Fibroblast of mammary gland (primary cell): Measurements from ENCODE around the gene PPFIBP1.

Experiments
- DNase-seq: peaks from one replicate; pipeline ENCODE4 v3.0.0-alpha.2; 2010; ENCODE audit warnings: low read depth
- H3K4me3 ChIP-seq: 2 replicates; pipeline ENCODE4 v1.5.1; 2011; ENCODE audit warnings: low read depth, mild to moderate bottlenecking, low read length, moderate library complexity; ENCODE audit not compliant: control insufficient read depth
- CTCF ChIP-seq: conservative IDR thresholded peaks from 2 replicates; pipeline ENCODE4 v1.5.1; 2011; ENCODE audit warnings: low read depth, low read length, inconsistent platforms; ENCODE audit not compliant: control insufficient read depth, insufficient read depth

The PPFIBP1 gene

GRCh38 chr12:27517546-27517945, 6.5 kb upstream of the PPFIBP1 start:
- TF ChIP-seq CTCF = no peak

DNA sequence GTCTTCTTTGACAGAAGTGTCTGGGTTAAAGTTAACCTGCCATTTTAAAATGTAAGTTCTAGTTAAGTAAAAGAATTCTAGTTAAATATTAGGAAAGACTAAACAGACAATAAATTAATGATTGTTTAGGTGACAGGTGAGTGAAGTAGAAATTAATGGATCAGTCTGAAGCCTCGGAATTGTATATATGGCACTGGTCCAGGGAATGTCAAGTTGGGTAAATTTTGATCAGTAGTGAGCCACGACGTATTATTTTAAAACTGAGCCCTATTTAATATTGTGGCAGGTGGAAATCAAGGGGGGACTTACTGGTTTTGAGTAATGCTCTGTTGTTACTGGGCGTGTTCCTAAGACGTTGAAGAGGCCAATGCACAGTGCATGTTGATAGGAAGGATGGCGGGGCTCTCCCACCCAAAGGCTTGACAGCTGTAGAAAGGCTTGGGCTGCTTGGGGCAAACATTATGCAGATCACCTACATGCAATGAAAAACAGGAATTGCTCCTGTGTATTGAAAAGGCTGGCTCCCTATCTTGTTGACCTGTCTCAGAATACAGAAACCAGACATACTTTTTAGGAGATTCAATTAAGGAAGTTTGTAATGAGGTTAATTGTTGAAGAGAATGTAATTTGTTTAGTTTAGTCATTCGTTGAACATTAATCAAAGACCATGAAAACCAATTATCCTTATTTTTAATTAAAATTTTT, 5.9 kb upstream of the PPFIBP1 start:
- DNase-seq = no peak
- no peak for TF ChIP-seq CTCF
- no peak overlapping the region for H3K4me3 ChIP-seq

More at GRCh38 chr12:27517546-27517945, 6.5 kb upstream of the PPFIBP1 start:
- no peak overlapping the region for H3K4me3 ChIP-seq
- DNase-seq = no peak

- TF ChIP-seq CTCF = no peak
- DNase-seq = peak; percentile 62
- no peak overlapping the region for H3K4me3 ChIP-seq
These were observed 2.9 kb upstream of the PPFIBP1 start for GRCh38 chr12:27521066-27521465.

- no peak overlapping the region for H3K4me3 ChIP-seq
- no peak for DNase-seq
- no peak for TF ChIP-seq CTCF
These were observed 2.0 kb upstream of the PPFIBP1 start for GRCh38 chr12:27521981-27522380.

DNA sequence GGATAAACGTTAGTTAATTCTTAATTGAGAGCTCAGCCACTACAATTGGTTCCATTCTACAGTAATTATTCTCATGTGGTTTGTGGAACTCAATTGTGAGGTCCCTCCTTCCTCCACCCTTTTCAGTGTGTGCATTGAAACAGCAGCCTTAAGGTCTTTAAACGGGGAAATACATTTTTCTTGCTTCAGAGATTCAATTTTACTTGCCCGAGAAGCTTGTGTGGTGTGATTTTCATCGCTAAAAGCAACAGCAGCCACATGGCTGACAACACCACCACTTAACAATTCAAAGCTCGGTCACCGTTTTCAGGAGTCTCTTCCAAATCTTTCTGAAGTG, 733 bp upstream of the PPFIBP1 start:
- peak overlapping the region; percentile 75 for H3K4me3 ChIP-seq

GRCh38 chr12:27524494-27524835, 459 bp downstream of the PPFIBP1 start:
- no peak for DNase-seq
- TF ChIP-seq CTCF = no peak
- H3K4me3 ChIP-seq = peak overlapping the region; percentile 75

More for the DNA sequence above, 733 bp upstream of the PPFIBP1 start:
- peak; percentile 22 for DNase-seq
- no peak for TF ChIP-seq CTCF
